HG03571 (cell line): Measurements from ENCODE around the gene ERVFRD-1.
"Not testable (repeated sequence)": the region's sequence is repeated elsewhere in the genome, so short reads cannot be mapped to it uniquely, and the experiment has no call there.

Source experiments
- ATAC-seq: cut with Tn5 transposase; IDR thresholded peaks from one replicate; pipeline ENCODE4 v1.9.1; 2021; ENCODE audit not compliant: unreplicated experiment

ERVFRD-1 gene

GRCh38 chr6:11129908-11130565 lies 18.5 kb upstream of the ERVFRD-1 start:
- no peak for ATAC-seq

DNA sequence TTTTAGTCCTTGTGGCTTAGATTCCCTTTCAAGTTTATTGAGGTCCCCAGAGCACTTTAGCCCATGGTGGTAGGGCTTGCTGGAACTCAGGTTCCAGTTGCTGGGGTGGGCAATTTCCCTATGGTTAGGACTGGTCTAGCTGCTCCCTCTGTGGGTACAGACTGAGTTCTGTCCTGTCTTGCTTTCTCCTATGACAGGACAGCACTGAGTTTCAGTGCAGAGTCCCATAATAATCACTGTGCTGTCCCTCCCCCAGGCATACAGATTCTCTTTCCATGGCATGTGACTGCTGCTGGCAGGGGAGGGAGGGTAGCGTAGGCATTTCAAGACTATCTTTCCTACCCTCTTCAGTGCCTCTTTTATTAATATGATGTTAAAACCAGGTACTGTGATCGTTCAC lies 17.1 kb upstream of the ERVFRD-1 start:
- no peak for ATAC-seq

DNA sequence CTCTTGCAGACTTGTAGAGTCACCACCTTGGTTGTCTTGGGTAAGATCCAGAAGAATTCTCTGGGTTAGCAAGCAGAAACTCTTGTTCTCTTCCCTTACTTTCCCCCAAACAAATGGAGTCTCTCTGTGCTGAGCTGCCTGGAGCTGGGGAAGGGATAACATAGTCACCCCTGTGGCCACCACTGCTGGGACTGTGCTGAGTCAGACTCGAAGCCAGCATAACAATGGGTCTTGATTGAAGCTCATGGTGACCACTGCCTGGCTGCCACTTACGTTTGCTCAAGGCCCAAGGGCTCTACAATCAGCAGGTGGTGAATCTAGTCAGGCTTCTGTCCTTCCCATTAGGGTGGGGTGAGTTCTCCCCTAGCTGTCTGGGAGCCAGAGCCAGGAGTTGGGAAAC lies 15.4 kb upstream of the ERVFRD-1 start:
- no peak for ATAC-seq

DNA sequence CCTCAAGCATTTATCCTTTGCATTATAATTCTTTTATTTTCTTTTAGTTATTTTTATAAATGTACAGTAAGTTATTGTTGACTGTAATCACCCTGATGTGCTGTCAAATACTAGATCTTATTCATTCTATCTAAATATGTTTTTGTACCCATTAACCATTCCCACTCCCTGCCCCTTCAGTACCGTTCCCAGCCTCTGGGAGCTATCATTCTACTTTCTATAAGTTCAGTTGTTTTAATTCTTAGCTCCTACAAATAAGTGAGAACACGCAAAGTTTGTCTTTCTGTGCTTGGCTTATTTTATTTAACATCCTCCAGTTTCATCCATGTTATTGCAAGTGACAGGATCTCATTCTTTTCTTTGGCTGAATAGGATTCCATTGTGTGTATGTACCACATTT lies 12.5 kb upstream of the ERVFRD-1 start:
- no peak for ATAC-seq

GRCh38 chr6:11122380-11122779 lies 10.9 kb upstream of the ERVFRD-1 start:
- ATAC-seq, result no peak

DNA sequence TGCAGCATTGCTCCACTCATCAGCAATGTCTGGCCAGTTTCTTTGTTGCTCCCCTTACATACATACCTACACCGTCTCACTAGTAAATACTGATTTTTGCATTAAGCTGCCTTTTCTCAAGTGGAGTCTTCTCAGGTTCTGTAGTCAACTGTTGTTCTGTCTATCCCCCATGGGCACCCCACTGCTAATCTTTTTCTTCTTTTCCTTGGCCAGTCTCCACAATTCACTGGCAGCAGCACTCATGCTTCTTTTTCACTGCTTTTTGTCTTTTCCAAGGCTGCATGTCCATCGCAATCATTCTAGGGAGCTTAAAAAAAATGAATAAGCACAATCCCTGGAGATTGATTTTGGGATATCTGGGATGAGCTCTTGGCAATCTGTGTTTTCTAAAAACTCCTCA lies 10.3 kb upstream of the ERVFRD-1 start:
- no peak for ATAC-seq

GRCh38 chr6:11120271-11121005 lies 8.9 kb upstream of the ERVFRD-1 start:
- ATAC-seq, result no peak

GRCh38 chr6:11115808-11116536 lies 4.4 kb upstream of the ERVFRD-1 start:
- not testable (repeated sequence) for ATAC-seq

DNA sequence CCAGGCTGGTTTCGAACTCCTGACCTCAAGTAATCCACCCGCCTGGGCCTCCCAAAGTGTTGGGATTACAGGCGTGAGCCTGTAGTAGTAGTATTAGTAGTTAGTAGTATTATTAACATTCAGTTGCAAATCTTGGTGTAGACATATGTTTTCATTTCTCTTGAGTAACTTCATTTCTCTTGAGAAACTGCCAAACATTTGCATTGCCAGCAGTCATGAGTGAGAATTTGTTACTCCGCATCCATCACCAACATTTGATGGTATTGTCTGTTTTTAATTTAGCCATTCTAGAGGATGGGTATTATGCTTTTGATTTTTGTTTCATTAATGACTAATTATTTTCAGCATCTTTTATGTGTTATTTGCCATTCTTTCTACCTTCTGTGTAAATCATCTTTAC lies 1.5 kb upstream of the ERVFRD-1 start:
- no peak for ATAC-seq

GRCh38 chr6:11111769-11112437 lies 378 bp upstream of the ERVFRD-1 start:
- no peak for ATAC-seq

GRCh38 chr6:11108726-11109125 lies 2.8 kb downstream of the ERVFRD-1 start:
- no peak for ATAC-seq

GRCh38 chr6:11103065-11103464 lies 8.5 kb downstream of the ERVFRD-1 start:
- no peak for ATAC-seq

DNA sequence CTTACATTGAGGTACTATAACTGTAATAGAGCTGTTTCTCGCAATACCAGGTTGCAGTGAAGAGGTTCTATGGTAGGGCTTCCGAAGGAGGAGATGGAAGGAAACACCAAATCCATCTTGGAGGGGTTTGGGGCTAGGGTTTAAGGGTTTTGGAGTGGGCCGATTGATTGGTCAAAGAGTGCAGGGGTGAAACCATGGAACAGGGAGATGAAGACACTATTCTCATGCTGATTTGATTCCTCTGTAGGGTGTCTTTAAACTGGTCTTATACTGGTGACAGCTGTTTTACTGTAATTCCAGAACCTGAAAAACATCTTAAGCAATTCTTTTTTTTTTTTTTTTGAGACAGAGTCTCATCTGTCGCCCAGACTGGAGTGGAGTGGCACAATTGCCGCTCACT lies 10.1 kb downstream of the ERVFRD-1 start:
- no peak for ATAC-seq

DNA sequence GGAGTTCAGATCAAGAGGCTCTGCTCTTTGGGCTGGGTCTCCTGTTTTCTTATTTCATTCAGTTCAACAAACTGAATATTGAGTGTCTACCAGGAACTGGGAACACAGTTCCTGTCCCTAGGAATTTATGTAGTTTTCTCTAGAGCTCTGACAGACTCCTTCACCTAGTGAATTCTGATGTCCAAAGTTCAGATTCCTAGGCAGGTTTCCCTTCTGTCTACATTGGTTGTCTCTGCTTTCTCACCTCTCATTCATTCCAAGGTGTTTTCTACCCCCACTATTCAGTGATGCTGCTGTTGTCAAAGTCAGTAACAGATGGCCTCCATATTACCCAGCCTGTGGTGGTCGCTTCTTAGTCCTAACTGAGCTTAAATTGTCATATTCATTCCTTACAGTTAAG lies 13.5 kb downstream of the ERVFRD-1 start:
- no peak for ATAC-seq

GRCh38 chr6:11097476-11097875 lies 14.0 kb downstream of the ERVFRD-1 start:
- ATAC-seq, result no peak

- no peak for ATAC-seq
Measured at GRCh38 chr6:11096109-11096508, 15.4 kb downstream of the ERVFRD-1 start.

DNA sequence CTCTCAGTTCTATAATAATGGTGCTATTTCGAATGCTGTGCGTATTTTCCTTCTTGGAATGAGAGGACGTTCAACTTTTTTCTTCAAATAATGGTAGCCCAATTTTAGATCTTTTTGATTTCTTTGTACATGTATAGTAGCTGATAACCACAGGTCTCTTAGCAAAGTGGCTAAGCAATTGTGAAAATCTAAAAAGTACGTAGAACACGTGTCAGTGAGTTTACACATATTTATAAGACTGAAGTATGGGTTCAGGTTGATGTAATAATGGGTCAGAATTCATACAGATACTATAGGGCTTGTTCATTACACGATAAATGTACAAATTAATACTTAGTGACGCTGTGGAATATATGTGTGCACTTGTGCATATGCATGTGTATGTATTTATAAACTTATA lies 16.6 kb downstream of the ERVFRD-1 start:
- ATAC-seq, result no peak

DNA sequence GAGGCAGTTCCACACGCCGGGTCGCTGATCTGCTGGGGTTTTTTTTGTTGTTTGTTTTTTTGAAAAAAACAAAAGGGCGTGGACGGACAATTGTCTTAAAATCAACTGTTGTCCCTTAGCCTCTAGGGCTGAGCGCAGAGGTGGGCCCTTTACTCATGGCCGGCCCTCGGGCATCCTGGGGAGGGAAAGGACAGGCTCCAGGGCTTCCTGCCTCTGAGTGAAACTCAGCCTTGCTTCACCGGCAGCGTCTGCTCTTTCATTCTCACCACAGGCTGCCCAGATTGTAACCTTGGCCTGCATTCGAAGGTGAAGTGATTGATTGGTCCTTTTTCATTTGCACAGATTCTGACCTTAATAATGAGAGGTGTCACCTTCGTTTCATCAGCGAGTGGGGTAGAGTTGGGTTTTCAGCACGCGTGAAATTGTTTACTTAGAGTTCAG lies 17.1 kb downstream of the ERVFRD-1 start:
- ATAC-seq, result peak; percentile 44

DNA sequence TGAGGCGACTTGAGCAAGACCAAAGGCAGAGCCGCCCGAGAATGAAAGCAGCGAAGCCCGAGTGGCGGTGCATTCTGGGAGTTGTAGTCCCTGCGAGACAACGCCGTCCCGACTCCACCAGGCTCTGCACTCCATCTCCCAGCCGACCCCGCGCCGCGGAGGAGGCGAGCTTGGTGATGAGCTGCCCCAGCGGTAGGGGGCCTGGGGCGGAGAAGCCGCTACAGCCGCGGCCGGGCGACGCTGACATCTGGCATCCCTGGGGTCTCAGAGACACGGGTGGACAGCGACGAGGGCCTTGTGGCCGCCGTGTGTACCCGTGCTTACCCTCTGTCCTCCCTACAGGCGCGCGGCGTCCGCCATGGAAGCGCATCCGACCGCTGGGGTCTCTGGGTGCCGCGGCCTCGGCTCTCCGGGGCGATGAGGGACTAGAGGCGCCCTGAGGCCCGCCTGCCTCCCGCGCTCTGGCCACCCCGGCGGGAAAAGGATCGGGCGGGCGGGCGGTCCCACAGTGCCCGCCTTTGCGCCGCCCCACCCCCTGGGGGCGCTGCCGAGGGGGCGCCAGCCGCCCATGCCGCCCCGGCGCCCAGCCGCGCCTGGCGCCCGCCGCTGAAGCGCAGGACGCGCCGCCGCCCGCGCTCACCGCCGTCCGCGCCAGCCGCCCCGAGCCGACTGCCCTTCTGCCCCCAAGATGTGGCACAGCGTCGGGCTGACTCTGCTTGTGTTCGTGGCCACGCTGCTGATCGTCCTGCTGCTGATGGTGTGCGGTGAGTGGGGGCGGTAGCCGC lies 17.7 kb downstream of the ERVFRD-1 start, which contains the start of gene SMIM13:
Gene SMIM13 (plus strand): TSS at position 209 of the 785 bp plus-strand sequence. CDS start 480 bp downstream, at position 689.
- peak; percentile 88 for ATAC-seq

DNA sequence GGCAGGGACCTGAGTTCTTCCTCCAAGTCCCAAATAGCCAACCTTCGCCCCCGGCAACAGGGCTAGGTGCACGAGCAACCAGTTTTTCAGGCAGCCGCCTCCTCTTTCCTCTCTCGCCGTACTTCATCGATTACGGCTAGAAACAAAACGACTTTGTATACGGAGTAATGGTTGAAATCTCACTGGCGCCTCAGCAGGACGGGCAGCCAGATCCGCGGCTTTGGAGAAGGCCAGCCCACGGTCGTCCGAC lies 18.2 kb downstream of the ERVFRD-1 start:
- peak; percentile 18 for ATAC-seq
